Omental fat pad (tissue), 4 donors: ENCODE data around the gene GREB1L. TPM values are rescaled to one million over a fixed set of nuclear protein-coding genes. Genes with fewer than 3 reads are reported as not detected.
A peak's percentile ranks its signal among the peaks of the same experiment; 100 is the strongest.

Experiments used
- ATAC-seq: fragments of 150-250 bp; one replicate; pipeline ENCODE4 v1.9.1; 2016; ENCODE audit warnings: mild to moderate bottlenecking, moderate library complexity; ENCODE audit not compliant: low FRiP score
- DNase-seq: peaks from one replicate; pipeline ENCODE4 v3.0.0-alpha.2; 2019; ENCODE audit warnings: low spot score
- total RNA-seq, 4 donors: library from RNA; depleted of rRNA; stranded (reverse); fragments of >200 nt; gene quantifications; one replicate each; pipeline ENCODE4 v1.1.0, GENCODE V29; 2016
- TF ChIP-seq, protein P1 (sequence below), 3 donors: fragments of 450-650 bp; IDR thresholded peaks; one replicate each; pipeline ENCODE4 v1.5.1; 2016 to 2017; ENCODE audit warnings: antibody characterized with exemption in 3 of 3, mild to moderate bottlenecking in 3 of 3, moderate library complexity in 2 of 3

Gene GREB1L
- total RNA-seq, 4 donors from 2014 or later, result 6.0 to 29.5 (median 21.7) TPM

DNA sequence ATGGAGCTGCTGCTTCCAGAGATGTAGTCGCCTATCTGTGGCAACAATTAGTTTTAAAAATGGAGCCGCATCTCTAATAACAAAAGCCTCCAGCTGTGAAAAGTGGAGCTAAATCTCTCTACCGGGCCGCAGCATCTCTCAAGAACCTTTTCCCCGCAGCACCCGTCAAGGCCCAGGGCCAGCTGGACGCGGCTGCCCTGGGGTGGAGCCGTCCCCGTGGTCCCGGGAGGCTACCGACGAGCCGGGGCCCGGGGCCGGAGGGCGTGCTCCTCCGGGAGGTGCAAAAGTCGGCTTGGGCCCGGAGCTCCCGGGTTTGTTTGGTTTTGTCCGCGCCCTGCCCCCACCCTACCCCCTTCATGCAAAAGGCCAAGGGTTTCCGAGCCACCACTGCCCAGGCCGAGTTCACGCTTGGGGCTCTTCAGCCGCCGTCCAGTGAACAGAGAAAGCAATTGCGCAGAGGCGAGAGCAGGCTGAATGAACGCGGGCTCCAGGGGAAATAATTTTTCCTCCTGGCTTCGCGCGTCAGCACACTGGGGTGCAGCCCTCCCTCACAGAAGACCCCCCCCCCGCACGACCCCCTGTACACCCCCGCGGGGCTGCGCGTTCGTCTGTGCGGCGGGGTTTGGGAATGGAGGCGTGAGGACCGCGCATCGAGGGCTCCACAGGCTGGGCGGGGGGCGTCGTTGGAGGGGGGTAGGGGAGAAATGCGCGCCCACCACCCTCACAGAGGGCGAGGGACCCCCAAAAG, 557 bp upstream of the GREB1L start:
- DNase-seq (no peak), ATAC-seq (no peak)

DNA sequence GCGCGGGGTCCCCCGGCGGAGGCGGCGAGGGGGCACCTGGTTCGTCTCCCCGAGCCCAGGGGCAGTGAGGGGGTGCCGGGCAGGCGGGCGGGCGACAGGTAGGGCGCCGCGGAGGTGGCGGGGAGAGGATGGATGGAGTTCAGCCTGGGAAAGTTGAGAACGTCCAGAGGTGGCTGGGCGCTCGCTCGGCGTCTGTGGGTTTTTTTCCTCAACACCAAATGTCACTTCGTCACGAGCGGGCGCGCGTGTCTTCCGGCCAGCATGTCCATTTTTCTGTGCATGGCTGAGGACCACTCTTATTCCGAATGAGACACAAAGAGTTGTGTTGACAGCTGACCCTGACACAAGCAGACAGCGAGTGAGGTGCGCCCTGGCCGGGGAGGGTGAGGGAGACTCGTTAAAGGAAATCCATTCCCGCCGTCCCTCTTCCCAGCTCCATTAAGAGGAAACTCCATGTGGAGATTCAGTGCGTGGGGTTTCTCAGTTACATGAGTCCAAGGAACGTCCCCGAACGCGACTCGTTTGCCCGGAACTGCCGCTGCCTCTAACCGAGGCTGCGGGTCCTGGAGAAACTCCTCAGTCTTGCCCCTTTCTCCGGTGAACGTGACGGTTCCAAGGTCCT, 859 bp downstream of the GREB1L start:
- no peak for DNase-seq
- ATAC-seq, result peak; percentile 45
- TF ChIP-seq, protein P1, sequence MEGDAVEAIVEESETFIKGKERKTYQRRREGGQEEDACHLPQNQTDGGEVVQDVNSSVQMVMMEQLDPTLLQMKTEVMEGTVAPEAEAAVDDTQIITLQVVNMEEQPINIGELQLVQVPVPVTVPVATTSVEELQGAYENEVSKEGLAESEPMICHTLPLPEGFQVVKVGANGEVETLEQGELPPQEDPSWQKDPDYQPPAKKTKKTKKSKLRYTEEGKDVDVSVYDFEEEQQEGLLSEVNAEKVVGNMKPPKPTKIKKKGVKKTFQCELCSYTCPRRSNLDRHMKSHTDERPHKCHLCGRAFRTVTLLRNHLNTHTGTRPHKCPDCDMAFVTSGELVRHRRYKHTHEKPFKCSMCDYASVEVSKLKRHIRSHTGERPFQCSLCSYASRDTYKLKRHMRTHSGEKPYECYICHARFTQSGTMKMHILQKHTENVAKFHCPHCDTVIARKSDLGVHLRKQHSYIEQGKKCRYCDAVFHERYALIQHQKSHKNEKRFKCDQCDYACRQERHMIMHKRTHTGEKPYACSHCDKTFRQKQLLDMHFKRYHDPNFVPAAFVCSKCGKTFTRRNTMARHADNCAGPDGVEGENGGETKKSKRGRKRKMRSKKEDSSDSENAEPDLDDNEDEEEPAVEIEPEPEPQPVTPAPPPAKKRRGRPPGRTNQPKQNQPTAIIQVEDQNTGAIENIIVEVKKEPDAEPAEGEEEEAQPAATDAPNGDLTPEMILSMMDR (IDR thresholded peaks at IDR 0.05), result no peak

More for the DNA sequence above, 557 bp upstream of the GREB1L start:
- TF ChIP-seq, protein P1 (IDR thresholded peaks at IDR 0.05), result no peak

DNA sequence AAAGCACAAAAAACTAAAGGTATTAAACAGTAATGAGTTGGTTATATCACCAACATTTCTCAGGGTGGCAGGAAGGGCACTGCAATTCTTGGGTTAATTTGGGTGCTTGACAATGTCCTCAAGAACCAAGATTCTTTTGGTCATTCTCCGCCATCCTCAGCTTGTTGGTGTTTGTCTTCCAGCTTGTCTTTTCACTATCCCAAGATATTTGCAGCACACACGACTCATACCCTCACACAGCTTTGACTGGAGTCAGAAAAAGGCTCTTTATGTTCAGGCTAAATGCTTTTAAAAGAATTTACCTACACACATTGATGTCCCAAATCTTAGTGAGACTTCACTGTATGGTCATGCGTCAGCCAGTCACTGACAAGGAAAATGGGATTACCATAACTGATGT, 12.5 kb downstream of the GREB1L start:
- TF ChIP-seq, protein P1 (IDR thresholded peaks at IDR 0.05), result no peak
- ATAC-seq (no peak), DNase-seq (no peak)

DNA sequence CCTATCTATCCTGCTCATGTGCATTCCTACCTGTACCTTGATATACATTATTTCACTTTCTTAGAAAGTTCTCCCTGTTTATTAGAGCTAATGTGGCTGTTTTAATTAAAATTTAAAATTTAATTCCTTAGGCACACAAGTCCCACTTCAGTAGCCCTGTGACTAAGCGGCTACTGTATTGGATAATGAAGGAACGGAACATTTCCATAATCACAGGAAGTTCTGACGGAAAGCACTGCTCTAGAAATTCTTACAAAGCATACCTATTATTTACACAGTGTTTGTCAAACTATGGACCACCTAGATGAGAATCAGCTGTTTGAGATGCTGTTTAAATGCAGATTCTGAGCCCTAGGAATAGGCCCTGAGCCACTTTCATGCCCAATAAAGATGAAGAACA, 13.2 kb downstream of the GREB1L start:
- ATAC-seq, result no peak
- TF ChIP-seq, protein P1 (IDR thresholded peaks at IDR 0.05), result no peak
- DNase-seq, result no peak

DNA sequence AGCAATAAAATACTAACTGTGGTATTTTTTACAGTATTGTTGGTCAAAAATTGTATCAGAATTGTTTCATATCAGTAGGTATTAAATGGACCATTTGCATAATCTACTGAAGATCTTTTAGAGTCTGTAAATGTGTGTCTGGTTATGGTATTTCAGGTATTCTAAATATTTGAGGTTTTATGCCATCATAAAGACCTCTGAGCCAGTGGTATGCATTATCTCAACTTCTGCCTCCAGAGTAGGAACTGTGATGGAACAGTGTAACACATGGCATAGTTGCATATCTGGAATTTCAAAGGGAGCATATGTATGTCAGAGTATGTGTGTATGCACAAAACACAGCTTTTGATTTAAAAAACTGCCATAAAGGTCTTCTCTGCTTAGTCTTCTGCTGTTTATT, 15.4 kb downstream of the GREB1L start:
- DNase-seq (no peak), ATAC-seq (no peak)
- TF ChIP-seq, protein P1 (IDR thresholded peaks at IDR 0.05), result no peak

DNA sequence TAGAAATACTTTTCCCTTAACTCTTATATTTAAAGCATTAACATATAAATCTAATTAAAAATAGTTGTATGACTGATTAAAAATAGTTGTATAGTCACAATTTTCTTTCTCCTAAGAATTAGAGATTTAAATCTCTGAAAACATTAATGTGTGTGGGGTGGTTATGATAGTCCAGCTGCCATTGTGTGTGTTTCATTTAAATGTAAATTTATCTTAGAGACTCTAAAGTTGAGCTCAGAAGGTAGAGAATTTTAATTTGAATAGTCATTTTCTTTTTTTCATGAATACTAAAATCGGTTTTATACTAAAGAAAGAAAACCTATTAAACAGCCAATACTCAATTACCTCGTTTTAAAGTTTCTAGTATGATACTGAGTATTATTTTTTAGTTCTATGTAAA, 18.6 kb downstream of the GREB1L start:
- TF ChIP-seq, protein P1 (IDR thresholded peaks at IDR 0.05), result no peak
- no peak for DNase-seq
- ATAC-seq, result no peak

DNA sequence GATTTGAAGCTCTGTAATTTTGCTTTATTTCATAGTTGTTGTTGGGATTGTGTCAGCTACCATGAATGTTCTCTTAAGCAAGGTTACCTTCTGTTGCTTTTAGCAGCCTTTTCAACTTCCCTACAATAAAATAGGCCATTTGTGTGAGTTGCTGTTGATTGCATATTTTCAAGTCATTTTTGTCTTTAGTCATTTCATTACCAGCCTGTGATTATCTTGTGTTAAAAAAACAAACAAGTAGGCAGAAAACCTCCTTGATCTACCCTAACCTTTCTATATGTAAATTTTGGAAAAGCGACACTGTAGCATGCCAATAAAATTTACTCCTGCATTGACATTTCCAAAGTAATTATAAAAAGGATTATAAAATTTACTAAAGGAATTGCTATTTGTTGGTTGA, 19.3 kb downstream of the GREB1L start:
- DNase-seq (no peak), ATAC-seq (no peak)
- TF ChIP-seq, protein P1 (IDR thresholded peaks at IDR 0.05), result no peak
